IMR-90 (cell line): Measurements from ENCODE around the gene ZNF783. TPM values are rescaled to one million over a fixed set of nuclear protein-coding genes. Genes with fewer than 3 reads are reported as not detected.

Experiments used
- ATAC-seq: fragments of 200-7000 bp; cut with Tn5 transposase; 2 replicates; pipeline ENCODE4 v1.9.1; 2020; ENCODE audit warnings: low read depth, mild to moderate bottlenecking, moderate library complexity
- BruUV-seq: library from RNA; stranded (reverse); fragments of 400-500 nt; replicated peaks from 2 replicates; lab custom pipeline; 2021; lab: Mats Ljungman, UMichigan
- CTCF ChIA-PET: fragments of 300-600 bp; formaldehyde crosslinking; extraction: SDS; loops from one replicate; lab custom pipeline; 2021; ENCODE audit warnings: antibody characterized with exemption; lab: Yijun Ruan, JAX
- POLR2A ChIA-PET: fragments of 300-600 bp; sonication (Branson Sonifier 250); formaldehyde crosslinking; loops from one replicate; lab custom pipeline; 2022; ENCODE audit warnings: antibody characterized with exemption; ENCODE audit not compliant: unreplicated experiment; lab: Charles Lee
- DNase-seq: peaks from one replicate; pipeline ENCODE4 v3.0.0; 2013
- H2AFZ ChIP-seq: replicated peaks from 2 replicates; pipeline ENCODE3; 2013; ENCODE audit warnings: low read length, mild to moderate bottlenecking; ENCODE audit not compliant: poor library complexity
- H2AK5ac ChIP-seq: 2 replicates; pipeline ENCODE4 v1.6.1; 2013; ENCODE audit warnings: low read depth, low read length, inconsistent platforms
- H2AK9ac ChIP-seq: replicated peaks from 2 replicates; pipeline ENCODE3; 2013; ENCODE audit warnings: mild to moderate bottlenecking, low read depth, low read length, moderate library complexity; ENCODE audit not compliant: poor library complexity
- H2BK120ac ChIP-seq: 2 replicates; pipeline ENCODE4 v1.6.1; 2013; ENCODE audit warnings: low read depth, low read length, inconsistent platforms
- H2BK15ac ChIP-seq: 3 replicates; pipeline ENCODE4 v1.6.1; 2013; ENCODE audit warnings: low read depth, low read length, inconsistent platforms
- H2BK20ac ChIP-seq: 2 replicates; pipeline ENCODE4 v1.6.1; 2013; ENCODE audit warnings: low read depth, mild to moderate bottlenecking, inconsistent platforms, low read length, moderate library complexity
- H2BK5ac ChIP-seq: 2 replicates; pipeline ENCODE4 v1.6.1; 2013; ENCODE audit warnings: mild to moderate bottlenecking, low read depth, low read length, inconsistent platforms; ENCODE audit not compliant: poor library complexity, severe bottlenecking
- H3K14ac ChIP-seq: replicated peaks from 2 replicates; pipeline ENCODE4 v1.6.1; 2013; ENCODE audit warnings: low read depth, low read length, inconsistent platforms
- H3K18ac ChIP-seq: 2 replicates; pipeline ENCODE4 v1.6.1; 2013; ENCODE audit warnings: low read depth, low read length, control low read depth
- H3K23ac ChIP-seq: 2 replicates; pipeline ENCODE4 v1.6.1; 2013; ENCODE audit warnings: low read depth, low read length, inconsistent platforms
- H3K27ac ChIP-seq: 2 replicates; pipeline ENCODE4 v1.5.1; 2013; ENCODE audit warnings: mild to moderate bottlenecking, control low read depth, low read length; ENCODE audit not compliant: insufficient read depth
- H3K27me3 ChIP-seq: 2 replicates; pipeline ENCODE4 v1.6.1; 2013; ENCODE audit warnings: low read length; ENCODE audit not compliant: control insufficient read depth, insufficient read depth
- H3K36me3 ChIP-seq: 2 replicates; pipeline ENCODE4 v1.6.1; 2013; ENCODE audit warnings: low read length, mixed read lengths; ENCODE audit not compliant: control insufficient read depth, insufficient read depth
- H3K4ac ChIP-seq: 2 replicates; pipeline ENCODE4 v1.6.1; 2013; ENCODE audit warnings: low read depth, low read length, inconsistent platforms
- H3K4me1 ChIP-seq: 2 replicates; pipeline ENCODE4 v1.6.1; 2013; ENCODE audit warnings: low read length, mixed read lengths; ENCODE audit not compliant: control insufficient read depth, insufficient read depth
- H3K4me2 ChIP-seq: 2 replicates; pipeline ENCODE4 v1.6.1; 2013; ENCODE audit warnings: low read depth, mild to moderate bottlenecking, control low read depth, low read length, moderate library complexity
- H3K4me3 ChIP-seq: 2 replicates; pipeline ENCODE4 v1.5.1; 2013; ENCODE audit warnings: low read depth, mild to moderate bottlenecking, control low read depth, low read length, moderate library complexity; ENCODE audit not compliant: insufficient read depth
- H3K56ac ChIP-seq: 2 replicates; pipeline ENCODE4 v1.6.1; 2013; ENCODE audit warnings: low read length, inconsistent platforms; ENCODE audit not compliant: insufficient read depth; ENCODE audit errors: extremely low read depth
- H3K79me1 ChIP-seq, 2 experiments: 2 replicates each; pipeline ENCODE4 v1.6.1; 2013; ENCODE audit warnings: low read length in 2 of 2, inconsistent platforms in 1 of 2, low read depth in 1 of 2
- H3K9ac ChIP-seq: 2 replicates; pipeline ENCODE4 v1.6.1; 2013; ENCODE audit warnings: low read depth, low read length, control low read depth
- H3K9me1 ChIP-seq: 2 replicates; pipeline ENCODE4 v1.6.1; 2013; ENCODE audit warnings: low read length, inconsistent platforms; ENCODE audit not compliant: insufficient read depth
- H3K9me3 ChIP-seq: 2 replicates; pipeline ENCODE4 v1.6.1; 2013; ENCODE audit warnings: low read length; ENCODE audit not compliant: control insufficient read depth, insufficient read depth
- H4K20me1 ChIP-seq: 2 replicates; pipeline ENCODE4 v1.6.1; 2013; ENCODE audit warnings: low read length, inconsistent platforms; ENCODE audit not compliant: insufficient read depth
- H4K5ac ChIP-seq: 2 replicates; pipeline ENCODE4 v1.6.1; 2013; ENCODE audit warnings: mild to moderate bottlenecking, low read depth, low read length, control low read depth
- H4K8ac ChIP-seq, 2 experiments: 2 replicates each; pipeline ENCODE4 v1.6.1; 2013; ENCODE audit warnings: low read depth in 2 of 2, low read length in 2 of 2, control low read depth in 1 of 2, inconsistent platforms in 1 of 2
- H4K91ac ChIP-seq: 2 replicates; pipeline ENCODE4 v1.6.1; 2013; ENCODE audit warnings: low read depth, low read length, inconsistent platforms; ENCODE audit not compliant: insufficient read depth
- BHLHE40 ChIP-seq: fragments of 150-350 bp; IDR thresholded peaks from 2 replicates; pipeline ENCODE4 v1.6.1; 2016; ENCODE audit warnings: mild to moderate bottlenecking, low read depth, low read length
- CEBPB ChIP-seq: IDR thresholded peaks from 2 replicates; pipeline ENCODE4 v1.6.1; 2012; ENCODE audit warnings: low read depth, low read length, improper control_type of control experiment
- CHD1 ChIP-seq: IDR thresholded peaks from 2 replicates; pipeline ENCODE4 v1.6.1; 2012; ENCODE audit warnings: low read depth, low read length, improper control_type of control experiment
- CTCF ChIP-seq: conservative IDR thresholded peaks from 2 replicates; pipeline ENCODE4 v1.5.1; 2012; ENCODE audit warnings: mild to moderate bottlenecking, low read depth, low read length, improper control_type of control experiment
- ELK1 ChIP-seq: fragments of 150-350 bp; IDR thresholded peaks from 2 replicates; pipeline ENCODE4 v1.6.1; 2016; ENCODE audit warnings: low read depth, mild to moderate bottlenecking, low read length, moderate library complexity, borderline replicate concordance
- FOS ChIP-seq: fragments of 150-350 bp; IDR thresholded peaks from 2 replicates; pipeline ENCODE4 v1.6.1; 2016; ENCODE audit warnings: low read depth, low read length
- MAFK ChIP-seq: IDR thresholded peaks from 2 replicates; pipeline ENCODE4 v1.6.1; 2012; ENCODE audit warnings: low read depth, low read length, improper control_type of control experiment
- MAZ ChIP-seq: IDR thresholded peaks from 2 replicates; pipeline ENCODE4 v1.6.1; 2012; ENCODE audit warnings: low read depth, mild to moderate bottlenecking, low read length, improper control_type of control experiment, moderate library complexity, borderline replicate concordance
- MXI1 ChIP-seq: IDR thresholded peaks from 2 replicates; pipeline ENCODE4 v1.6.1; 2012; ENCODE audit warnings: low read depth, mild to moderate bottlenecking, low read length, moderate library complexity, borderline replicate concordance
- NFE2L2 ChIP-seq: fragments of 150-350 bp; IDR thresholded peaks from 2 replicates; pipeline ENCODE4 v1.6.1; 2016; ENCODE audit warnings: low read depth, mild to moderate bottlenecking, low read length
- POLR2A ChIP-seq: IDR thresholded peaks from 2 replicates; pipeline ENCODE4 v1.6.1; 2012; ENCODE audit warnings: mild to moderate bottlenecking, low read depth, low read length
- RAD21 ChIP-seq: IDR thresholded peaks from 2 replicates; pipeline ENCODE4 v1.6.1; 2012; ENCODE audit warnings: low read length, improper control_type of control experiment
- RCOR1 ChIP-seq: IDR thresholded peaks from 2 replicates; pipeline ENCODE4 v1.6.1; 2012; ENCODE audit warnings: mild to moderate bottlenecking, low read length, improper control_type of control experiment; ENCODE audit not compliant: insufficient replicate concordance
- RFX5 ChIP-seq: IDR thresholded peaks from 2 replicates; pipeline ENCODE4 v1.8.0; 2012; ENCODE audit warnings: low read depth, mild to moderate bottlenecking, low read length, moderate library complexity
- SMC3 ChIP-seq: fragments of 150-350 bp; IDR thresholded peaks from 2 replicates; pipeline ENCODE4 v1.6.1; 2016; ENCODE audit warnings: low read depth, mild to moderate bottlenecking, antibody characterized with exemption, low read length, moderate library complexity
- WGBS, 2 experiments: methylation state at CpG; one replicate each; pipeline versions ENCODE4 v1.1.5 to v1.1.7; 2013; ENCODE audit warnings: missing lambda C conversion rate in 2 of 2; ENCODE audit not compliant: insufficient read length in 1 of 2; ENCODE audit errors: extremely low coverage in 2 of 2; 5-methylcytosine and 5-hydroxymethylcytosine counted together
- dilution Hi-C: fragments of 300-500 bp; cut with HindIII; formaldehyde crosslinking; loops from one replicate; pipeline ENCODE4 v1.14.3; 2018; ENCODE audit warnings: low sequenced_read_pairs; ENCODE audit not compliant: unreplicated experiment
- in situ Hi-C: fragments of 300-500 bp; cut with MboI; formaldehyde crosslinking; loops from 3 replicates; pipeline ENCODE4 v1.14.3; 2019; ENCODE audit warnings: low sequenced_read_pairs, inconsistent platforms, mixed read lengths
- intact Hi-C: fragments of 100-400 bp; cut with micrococcal nuclease; formaldehyde crosslinking; loops from 2 replicates; pipeline ENCODE4 v1.10.0; 2022
- polyA plus RNA-seq, 3 experiments: library from polyadenylated mRNA; depleted of rRNA; stranded (reverse); fragments of >200 nt; gene quantifications; 2 replicates each; pipeline ENCODE4 v1.2.3, GENCODE V29; 2012; ENCODE audit warnings: low replicate concordance in 1 of 3
- total RNA-seq: library from RNA; depleted of rRNA; stranded (reverse); fragments of >200 nt; gene quantifications from 2 replicates; pipeline ENCODE4 v1.2.3, GENCODE V29; 2012
- TF ChIP-seq, protein P1 (sequence below): fragments of 150-350 bp; IDR thresholded peaks from 2 replicates; pipeline ENCODE4 v1.6.1; 2017; ENCODE audit warnings: mild to moderate bottlenecking, antibody characterized with exemption, low read length, low read depth

Gene ZNF783
- total and polyA plus RNA-seq, 2 of the 4 experiments (the other 2 are of a cell fraction), result 2.3 to 7.2 TPM

- POLR2A ChIA-PET, result no interaction called here
- H3K9me1 ChIP-seq, result no peaks in the 10 kb centered on the region
- no peak overlapping the region for H3K56ac ChIP-seq
- no peak overlapping the region for H3K4ac ChIP-seq
- CTCF ChIA-PET, result no interaction called here
- no peak overlapping the region for H2BK20ac ChIP-seq
- H3K36me3 ChIP-seq, result no peaks in the 10 kb centered on the region
- H3K23ac ChIP-seq, result no peak overlapping the region
- no peak overlapping the region for H2AK5ac ChIP-seq
- dilution Hi-C loops, result no loop called here
- no peak overlapping the region for H3K18ac ChIP-seq
- no peaks in the 10 kb centered on the region for H3K9me3 ChIP-seq
- H2BK120ac ChIP-seq, result no peak overlapping the region
- no peak overlapping the region for H2BK5ac ChIP-seq
- H4K5ac ChIP-seq, result no peak overlapping the region
- WGBS, 2 experiments, result 17% methylated on average over 1 of the region's 2 CpGs; no CpG with 5 or more reads in 1 of the 2 experiments
- ATAC-seq, result no peak
- TF ChIP-seq CHD1, result no peak
- TF ChIP-seq MXI1, result no peak
- no peak for TF ChIP-seq NFE2L2
- TF ChIP-seq MAZ, result no peak
- no peak for TF ChIP-seq POLR2A
- TF ChIP-seq, protein P1, sequence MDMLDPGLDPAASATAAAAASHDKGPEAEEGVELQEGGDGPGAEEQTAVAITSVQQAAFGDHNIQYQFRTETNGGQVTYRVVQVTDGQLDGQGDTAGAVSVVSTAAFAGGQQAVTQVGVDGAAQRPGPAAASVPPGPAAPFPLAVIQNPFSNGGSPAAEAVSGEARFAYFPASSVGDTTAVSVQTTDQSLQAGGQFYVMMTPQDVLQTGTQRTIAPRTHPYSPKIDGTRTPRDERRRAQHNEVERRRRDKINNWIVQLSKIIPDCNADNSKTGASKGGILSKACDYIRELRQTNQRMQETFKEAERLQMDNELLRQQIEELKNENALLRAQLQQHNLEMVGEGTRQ, result no peak
- no peak for TF ChIP-seq ELK1
- no peak for TF ChIP-seq RCOR1
- TF ChIP-seq RAD21, result no peak
- no peak for TF ChIP-seq FOS
- TF ChIP-seq BHLHE40, result no peak
- TF ChIP-seq RFX5, result no peak
- TF ChIP-seq MAFK, result no peak
- TF ChIP-seq CEBPB, result no peak
- TF ChIP-seq SMC3, result no peak
- TF ChIP-seq CTCF, result no peak
- H3K4me3 ChIP-seq, result no peak overlapping the region
- no peak overlapping the region for H3K4me2 ChIP-seq
- BruUV-seq, result no TSS peak
- intact Hi-C loops, result loop anchor here (10.0 kb wide), 1 partner anchor 50 kb away; no protein-coding TSS in a partner anchor
- H3K27ac ChIP-seq, result no peak overlapping the region
- no peak overlapping the region for H2AFZ ChIP-seq
- DNase-seq, result no peak
- no peak overlapping the region for H3K14ac ChIP-seq
- H3K27me3 ChIP-seq, result peaks cover 2% of the 10 kb centered on the region
- no peaks in the 10 kb centered on the region for H3K79me1 ChIP-seq
- H4K91ac ChIP-seq, result no peak overlapping the region
- H4K8ac ChIP-seq, result no peak overlapping the region
- in situ Hi-C loops, result no loop called here
- no peaks in the 10 kb centered on the region for H4K20me1 ChIP-seq
- H2BK15ac ChIP-seq, result no peak overlapping the region
- H3K4me1 ChIP-seq, result no peaks in the 10 kb centered on the region
- H3K9ac ChIP-seq, result no peak overlapping the region
- H2AK9ac ChIP-seq, result no peak overlapping the region
Measured at GRCh38 chr7:149325248-149325647, 63.3 kb downstream of the ZNF783 start.
